ENCODE measurements around the gene KAT6B. TPM values are rescaled to one million over a fixed set of nuclear protein-coding genes. Genes with fewer than 3 reads are reported as not detected.
"Not testable (repeated sequence)": the region's sequence is repeated elsewhere in the genome, so short reads cannot be mapped to it uniquely, and the experiment has no call there.

KAT6B gene
- total RNA-seq, 1 donor from 2014 or later: 189 TPM

DNA sequence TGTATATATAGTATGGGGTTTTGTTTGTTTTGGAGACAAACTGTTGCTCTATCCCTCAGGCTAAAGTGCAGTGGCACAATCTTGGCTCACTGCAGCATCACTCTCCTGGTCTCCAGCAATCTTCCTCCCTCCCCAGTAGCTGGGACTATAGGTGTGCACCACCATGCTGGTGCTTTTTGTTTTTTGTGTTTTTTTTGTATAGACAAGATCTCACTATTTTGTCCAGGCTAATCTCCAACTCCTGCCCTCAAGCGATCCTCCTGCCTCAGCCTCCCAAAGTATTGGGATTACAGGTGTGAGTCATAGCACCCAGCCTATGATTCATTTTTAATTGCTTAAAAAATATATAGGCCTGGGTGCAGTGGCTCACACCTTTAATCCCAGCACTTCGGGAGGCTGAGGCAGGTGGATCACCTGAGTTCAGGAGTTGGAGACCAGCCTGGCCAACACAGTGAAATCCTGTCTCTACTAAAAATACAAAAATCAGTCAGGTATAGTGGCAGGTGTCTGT is 229.6 kb downstream of the KAT6B start:
- not testable (repeated sequence) for DNase-seq (ENCODE audit: low spot score in 2 of 2); FAIRE-seq

DNA sequence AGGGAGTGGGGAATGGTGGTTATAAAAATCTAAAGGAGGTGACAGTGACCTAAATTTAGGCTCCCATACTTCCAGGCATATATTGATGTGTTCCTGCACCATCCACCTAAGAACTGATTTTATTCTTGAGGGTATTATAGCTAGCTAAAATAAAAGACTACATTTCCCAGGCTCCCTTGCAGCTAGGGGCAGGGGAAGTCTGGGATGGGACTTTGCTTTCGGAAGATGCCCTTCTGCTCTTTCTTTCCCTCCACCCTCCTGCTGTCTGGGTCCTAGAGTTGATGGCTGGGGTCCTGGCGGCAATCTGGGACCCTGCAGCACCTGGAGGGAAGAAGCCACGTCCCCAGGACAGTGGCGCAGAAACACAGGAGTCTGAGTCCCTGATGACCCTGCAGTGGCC is 231.3 kb downstream of the KAT6B start:
- FAIRE-seq (no peak), DNase-seq (ENCODE audit: low spot score in 2 of 2) (no peak)

DNA sequence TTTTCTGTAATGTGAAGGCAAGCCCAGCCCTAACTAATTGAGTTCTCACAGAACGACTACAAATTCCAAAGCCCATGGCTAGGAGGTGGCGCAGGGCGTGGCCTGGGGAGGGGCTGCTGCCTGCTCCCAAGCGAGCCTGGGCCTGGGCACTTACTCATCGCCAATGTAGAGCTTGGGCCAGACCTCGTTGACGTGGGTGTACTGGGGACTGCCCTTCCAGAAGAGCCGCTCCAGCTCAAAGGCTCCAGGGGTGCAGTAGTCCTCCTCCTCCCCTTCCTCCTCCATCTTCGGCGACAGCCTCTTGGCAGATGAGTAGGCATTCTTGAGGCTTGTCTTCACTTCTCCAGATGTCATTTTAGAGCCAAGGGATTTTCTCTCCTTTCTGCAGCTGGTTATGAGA is 231.8 kb downstream of the KAT6B start:
- no peak for FAIRE-seq
- no peak for DNase-seq (ENCODE audit: low spot score in 2 of 2)

DNA sequence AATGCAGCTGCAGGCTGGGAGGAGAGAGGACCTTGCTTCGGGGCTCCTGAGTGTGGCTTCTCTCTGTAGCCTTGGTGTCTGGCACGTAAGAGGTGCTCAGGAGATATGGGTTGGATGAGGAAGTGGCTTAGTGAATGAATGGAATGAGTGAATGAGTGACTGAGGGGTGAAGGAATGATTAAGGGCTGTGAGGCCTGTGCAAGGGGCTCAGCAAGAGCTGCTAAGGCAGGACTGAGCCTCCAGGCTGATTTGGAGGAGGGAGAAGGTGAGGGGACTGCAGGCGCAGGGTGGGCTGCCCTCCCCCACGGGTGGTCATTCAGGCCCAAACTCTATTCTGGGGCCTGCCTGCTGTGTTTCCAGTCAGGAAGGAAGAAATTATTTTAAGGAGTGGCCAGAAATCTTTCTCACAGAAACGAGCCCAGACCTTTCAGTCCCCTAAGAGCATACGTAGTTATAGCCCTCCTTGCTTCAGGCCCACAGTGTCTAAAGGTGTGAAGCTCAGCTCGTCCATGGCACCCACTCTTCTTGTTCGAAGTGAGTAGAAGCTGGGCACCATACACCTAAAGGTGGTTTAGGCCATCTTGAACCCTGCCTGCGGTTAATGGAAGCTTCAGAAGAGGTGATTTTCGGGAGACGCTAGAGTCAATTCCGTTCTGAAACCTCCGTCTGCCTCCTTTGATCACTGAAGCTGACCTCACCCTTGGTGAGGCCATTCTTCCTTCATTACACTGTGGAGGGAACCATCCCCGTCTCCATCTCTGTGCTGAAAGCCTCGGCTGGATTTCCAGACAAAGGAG is 235.5 kb downstream of the KAT6B start:
- DNase-seq (ENCODE audit: low spot score in 2 of 2) (no peak), FAIRE-seq (no peak)

DNA sequence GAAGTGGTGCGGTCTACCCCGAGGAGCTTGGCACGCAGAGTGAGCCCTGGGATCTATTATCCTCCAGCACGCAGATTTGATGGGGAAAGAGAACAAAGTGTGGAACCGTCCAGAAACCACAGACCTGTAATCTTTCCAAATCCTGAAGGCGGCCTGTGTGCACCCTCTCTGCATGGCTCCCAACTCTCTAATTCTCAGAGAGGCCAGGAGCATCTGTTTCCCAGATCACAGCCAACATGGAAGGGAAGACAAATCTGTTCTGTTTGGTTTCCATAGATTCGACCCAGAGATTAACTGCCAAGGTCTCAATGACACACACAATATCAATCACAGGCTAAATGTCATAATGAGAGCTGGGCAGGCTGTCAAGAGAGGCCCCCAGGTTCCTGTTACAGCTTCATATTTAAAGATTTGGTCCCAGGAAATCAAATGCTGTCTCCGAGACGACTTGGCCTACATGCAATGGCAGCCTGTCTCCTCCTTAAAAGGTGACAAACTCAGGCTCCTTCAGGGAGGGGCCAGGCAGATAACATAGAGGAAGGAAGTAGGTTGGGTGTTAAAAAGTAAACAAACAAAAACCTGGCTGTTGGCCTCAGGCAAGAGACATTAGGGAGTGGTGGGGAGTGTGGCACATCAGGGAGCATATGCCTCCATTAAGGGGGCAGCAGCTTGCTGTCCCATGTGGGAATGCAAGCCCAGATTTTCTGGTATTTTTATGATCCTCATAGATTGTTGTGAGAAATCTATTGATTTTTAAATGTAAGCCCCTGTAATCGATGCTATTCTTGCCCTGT is 236.3 kb downstream of the KAT6B start:
- DNase-seq (ENCODE audit: low spot score in 2 of 2): no peak
- FAIRE-seq: no peak

DNA sequence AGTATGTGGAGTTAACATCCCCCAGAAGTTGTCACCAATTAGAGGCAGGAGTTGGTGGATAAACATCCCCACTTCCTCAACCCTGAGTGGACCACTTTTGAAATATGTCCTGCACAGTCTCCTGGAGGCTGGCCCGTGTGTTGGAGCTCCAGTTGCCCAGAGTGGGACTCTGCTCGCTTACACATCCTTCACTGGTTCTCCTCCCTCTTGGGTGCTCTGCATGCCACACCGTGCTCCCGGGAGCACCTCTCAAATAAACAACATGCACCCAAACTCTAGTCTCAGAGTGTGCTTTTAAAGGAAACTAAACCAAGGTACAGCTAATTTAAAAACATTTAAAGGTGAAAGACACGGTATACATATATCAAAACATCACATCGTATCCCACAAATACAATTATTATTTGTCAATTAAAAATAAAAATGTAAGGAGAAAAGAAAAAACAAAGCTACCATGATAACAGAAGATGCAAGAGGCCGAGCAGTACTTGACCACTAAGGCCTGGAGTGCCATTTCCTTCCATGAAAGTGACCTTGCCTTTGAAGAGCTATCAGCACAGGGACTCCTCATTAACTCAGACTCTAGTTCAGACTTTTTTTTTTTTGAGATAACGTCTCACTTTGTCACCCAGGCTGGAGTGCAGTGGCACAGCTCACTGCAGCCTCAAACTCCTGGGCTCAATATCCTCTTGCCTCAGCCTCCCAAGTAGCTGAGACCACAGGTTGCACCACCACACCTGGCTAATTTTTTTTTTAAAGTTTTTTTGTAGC is 237.2 kb downstream of the KAT6B start:
- FAIRE-seq (no peak), DNase-seq (ENCODE audit: low spot score in 2 of 2) (no peak)

DNA sequence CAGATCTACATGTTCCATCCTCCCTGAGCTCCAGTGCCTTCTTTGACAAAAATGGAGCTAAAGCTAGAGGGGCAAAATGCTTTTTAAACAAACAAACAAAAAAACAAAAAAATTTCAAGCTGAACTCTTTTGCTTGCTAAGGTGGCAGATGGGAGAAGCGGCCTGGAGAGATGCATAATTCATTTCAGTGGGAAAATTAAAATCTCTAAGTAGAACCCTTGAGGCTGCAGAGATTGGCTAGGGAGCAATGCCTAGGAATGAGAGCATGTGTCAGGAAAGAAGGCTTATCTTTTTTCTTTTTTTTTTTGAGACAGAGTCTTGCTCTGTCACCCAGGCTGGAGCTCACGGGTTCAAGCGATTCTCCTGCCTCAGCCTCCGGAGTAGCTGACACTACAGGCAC is 238.7 kb downstream of the KAT6B start:
- no peak for DNase-seq (ENCODE audit: low spot score in 2 of 2)

DNA sequence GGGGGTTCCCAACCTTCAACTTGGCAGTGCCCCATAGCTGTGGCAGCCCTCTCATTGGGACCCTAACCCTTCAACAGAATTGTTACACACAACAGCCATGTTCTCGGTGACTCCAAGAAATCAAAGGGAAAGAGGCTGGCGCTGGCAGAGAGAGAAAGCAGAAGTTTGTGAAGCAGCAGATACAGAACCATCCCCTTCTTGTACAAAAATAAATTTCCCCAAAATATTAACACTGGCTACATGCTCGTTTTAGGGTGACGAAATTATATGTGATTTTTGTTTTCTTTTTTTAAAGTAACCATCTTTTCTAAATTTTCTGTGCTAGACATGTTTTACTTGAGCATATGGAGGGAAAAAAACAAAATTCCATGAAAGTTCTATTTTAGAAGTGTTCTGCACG is 239.9 kb downstream of the KAT6B start:
- DNase-seq (ENCODE audit: low spot score in 2 of 2) (no peak), FAIRE-seq (no peak)

More for the DNA sequence above, 238.7 kb downstream of the KAT6B start:
- no peak for FAIRE-seq

DNA sequence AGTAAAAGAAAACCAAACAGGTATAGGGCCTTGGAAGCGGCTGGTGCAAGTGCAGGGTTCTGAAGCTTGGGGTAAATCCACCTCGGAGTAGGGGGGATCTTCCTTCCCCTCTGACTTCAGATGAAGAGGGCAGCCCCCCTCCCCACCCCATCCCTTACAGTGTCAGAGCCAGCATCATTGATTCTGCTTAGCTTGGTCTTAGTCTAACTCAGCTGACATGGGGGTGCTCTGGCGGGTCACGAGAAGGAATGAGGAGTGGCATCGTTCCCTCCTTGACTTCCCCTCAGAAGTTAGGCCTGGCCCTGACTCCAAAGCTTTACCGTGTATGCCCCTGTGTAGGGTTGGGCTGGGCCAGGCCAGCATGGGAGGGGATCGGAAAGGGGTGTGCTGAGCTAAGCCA is 240.9 kb downstream of the KAT6B start:
- FAIRE-seq: no peak
- no peak for DNase-seq (ENCODE audit: low spot score in 2 of 2)

DNA sequence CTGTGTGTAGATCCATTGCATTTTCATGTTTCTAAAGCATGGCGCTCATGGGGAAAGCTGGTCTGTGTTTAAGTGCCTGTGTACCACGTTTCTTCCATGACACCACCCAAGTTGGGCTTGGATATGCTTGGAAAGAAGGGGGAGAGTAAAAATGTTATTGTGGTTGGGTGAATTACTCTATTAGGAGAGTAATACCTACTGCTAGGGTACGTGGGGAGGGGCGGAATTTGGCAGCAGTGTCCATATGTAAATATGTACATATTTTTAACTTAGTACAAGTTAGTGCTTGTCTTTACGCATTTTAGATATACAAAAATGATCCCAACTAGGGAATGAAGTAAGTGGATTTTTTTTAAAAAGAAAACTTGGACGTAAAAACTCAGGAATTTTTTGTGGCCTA is 242.1 kb downstream of the KAT6B start:
- DNase-seq (ENCODE audit: low spot score in 2 of 2) (no peak), FAIRE-seq (no peak)

DNA sequence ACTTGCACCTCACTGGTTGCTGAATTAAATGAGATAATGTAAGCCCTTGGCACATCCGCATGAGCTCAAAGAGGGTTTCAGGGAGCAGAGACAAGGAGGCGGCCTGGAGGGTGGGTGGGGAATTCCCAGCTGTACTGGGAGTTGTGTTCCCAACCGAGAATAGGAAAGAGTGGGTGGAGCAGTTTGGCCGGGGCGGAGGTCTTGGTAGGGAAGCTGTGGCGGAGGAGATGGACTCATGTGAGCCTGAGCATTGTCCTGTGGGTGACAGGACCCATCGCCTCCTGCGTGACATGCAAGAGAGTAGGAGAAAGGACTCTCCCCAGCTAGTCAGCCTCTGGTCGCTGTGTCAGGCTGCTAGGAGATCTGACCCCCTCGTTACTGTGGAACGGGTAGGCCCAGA is 244.1 kb downstream of the KAT6B start:
- DNase-seq (ENCODE audit: low spot score in 2 of 2): no peak
- no peak for FAIRE-seq

DNA sequence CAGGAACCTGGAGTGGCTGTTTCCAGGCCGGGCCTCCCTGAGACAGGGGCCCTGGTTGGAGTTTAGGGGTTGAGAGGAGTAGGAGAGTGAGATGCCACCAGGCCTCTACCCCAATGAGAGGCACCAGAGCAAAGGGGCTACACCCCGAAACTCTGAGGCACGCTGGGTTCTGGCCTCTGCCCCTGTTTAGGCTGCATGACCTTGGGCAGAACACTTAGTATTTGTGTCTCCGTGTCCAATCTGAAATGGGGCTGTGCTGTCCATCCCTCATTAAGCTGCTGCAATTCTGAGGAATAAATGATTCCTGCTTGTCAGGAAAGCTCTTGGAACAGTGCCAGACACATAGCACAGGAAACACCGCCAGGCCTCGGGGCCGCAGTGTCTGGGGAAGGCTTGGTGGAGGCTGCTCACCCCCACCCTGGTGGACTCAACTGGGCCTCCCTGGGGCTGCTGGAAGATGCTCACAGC is 244.6 kb downstream of the KAT6B start:
- DNase-seq (ENCODE audit: low spot score in 2 of 2) (no peak), FAIRE-seq (no peak)

DNA sequence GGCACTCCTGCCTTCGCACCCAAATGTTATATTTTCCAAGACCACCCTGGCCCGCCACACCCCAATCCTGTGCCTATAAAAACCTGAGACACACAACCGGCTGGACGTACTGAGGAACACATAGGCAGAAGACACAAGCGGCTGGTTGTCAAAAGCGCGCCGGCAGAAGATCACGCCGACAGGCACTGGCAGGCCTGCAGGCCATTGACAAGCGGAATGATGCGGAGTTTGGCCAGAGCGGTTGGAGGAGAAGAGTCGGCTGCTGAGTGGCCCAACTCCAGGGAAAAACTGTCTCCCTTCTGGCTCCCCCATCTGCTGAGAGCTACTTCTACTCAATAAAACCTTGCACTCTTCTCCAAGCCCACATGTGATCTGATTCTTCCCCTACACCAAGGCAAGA is 245.4 kb downstream of the KAT6B start:
- FAIRE-seq (no peak), DNase-seq (ENCODE audit: low spot score in 2 of 2) (no peak)

DNA sequence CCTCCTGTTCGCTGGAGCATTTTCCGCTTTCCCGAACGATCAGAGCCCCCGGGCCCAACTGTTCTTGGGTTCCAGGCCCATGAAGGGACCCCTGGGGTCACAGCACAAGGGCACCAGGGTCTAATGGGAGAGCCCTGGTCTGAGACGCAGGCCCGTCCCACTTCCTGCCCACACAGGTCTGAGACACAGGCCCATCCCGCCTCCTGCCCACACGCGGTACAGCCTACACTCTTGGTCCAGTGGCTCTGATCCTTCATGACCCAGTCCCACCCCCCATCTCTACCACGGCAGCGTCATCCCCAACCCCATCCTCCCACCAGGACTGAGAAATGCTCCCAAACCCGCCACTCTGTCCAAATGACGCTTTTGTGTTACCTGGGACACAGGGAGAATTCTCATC is 246.3 kb downstream of the KAT6B start:
- FAIRE-seq (no peak), DNase-seq (ENCODE audit: low spot score in 2 of 2) (no peak)

DNA sequence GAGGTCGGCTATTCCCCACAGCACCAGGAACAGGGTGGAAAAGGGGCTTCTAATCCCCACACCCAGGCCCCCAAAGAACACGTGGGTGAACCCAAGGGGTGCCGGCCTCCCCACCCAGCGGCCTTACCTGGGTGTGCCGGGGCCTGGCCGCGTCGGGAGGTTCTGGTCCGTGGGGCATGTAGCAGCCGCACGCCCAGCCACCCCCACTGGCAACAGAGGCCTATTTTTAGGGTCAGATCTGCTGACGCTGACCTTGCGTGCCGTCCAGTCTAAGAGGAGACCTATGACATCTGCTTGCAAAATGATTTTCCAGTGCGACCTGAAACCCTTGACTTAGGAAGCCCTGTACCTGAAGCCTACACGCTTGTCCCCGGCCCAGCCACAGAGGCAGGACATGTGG is 247.0 kb downstream of the KAT6B start:
- DNase-seq (ENCODE audit: low spot score in 2 of 2): no peak

DNA sequence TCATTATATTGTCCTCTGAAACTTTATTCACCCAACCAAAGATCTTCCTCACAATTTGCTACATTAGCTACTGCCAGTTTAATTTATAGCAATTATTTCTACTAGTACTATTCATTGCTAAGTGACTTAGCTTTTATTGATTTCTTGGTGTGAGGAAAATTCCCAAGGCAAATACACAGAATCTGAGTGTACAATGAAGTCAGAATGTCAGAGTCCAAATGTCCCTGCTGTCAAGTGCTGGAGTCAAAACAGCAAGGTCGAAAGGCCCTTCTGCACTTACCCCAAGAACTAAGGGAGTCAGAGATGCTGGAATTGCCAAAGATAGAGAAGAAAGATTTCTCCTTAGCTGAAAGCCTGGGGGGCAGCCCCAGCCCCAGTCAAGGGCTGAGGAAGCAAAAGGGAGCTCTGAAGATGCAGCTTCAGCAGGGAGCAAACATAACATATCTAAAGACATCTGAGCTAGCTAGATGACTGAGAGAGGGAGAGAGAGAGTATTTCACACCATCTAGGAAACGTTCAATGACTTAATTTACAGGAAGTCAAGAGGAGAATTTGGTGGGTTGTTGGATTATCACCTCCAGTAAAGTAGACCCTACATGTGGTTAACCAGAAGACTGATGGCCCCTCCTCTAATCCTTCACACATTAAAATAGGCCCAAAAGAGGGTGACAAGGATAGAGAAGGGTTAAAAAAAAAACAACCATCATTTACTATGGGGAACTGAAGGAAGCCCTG is 248.5 kb downstream of the KAT6B start:
- DNase-seq (ENCODE audit: low spot score in 2 of 2) (no peak), FAIRE-seq (no peak)

More for the DNA sequence above, 247.0 kb downstream of the KAT6B start:
- no peak for FAIRE-seq

DNA sequence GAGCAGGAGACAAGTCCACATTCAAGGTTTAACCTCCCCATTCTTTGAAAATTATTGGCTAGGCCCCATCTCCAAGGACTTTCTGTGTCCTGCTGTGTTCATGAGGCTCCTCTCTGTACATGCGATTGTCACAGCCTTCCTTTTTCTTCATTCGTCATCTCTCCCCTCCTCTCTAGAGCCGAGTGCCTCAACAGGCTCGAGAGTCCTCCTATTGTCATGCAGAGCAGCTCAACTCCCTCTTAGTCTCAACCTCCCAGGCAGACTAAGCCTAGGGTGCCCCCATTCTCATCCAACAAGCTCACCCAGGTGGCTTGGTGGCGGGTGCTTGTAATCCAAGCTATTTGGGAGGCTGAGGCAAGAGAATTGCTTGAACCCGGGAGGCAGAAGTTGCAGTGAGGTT is 249.9 kb downstream of the KAT6B start:
- DNase-seq (ENCODE audit: low spot score in 2 of 2) (no peak), FAIRE-seq (no peak)

DNA sequence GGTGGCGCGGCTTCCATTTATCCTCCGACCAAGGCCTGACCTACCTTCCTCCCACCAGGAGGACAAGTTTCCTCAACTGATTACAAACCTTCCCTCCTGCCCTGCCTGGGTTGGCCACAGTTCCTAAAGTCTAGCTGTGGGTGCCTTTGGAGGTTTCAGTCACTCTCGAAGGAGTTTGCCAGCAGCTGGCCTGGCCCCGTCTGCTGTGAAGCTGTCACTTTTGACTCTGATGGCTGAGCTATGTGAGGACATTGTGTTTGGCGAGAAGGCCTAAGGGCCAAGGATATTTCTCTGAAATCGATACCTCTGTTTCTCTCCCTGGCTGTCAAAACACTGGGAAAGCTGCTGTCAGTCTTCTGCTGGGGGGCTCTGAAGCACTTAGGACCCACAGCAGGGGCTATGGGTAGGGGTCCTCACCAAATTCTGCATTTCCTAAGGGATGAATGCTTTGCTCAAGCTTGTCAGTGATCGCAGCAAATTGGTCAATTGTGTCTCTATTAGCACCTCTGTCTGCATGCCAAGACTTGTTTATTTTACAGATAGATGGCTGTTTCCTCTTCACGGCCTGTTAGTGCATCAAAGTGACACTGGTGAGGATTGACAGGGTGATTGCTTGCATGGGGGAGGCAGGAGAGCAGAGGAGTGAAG is 253.2 kb downstream of the KAT6B start:
- no peak for DNase-seq (ENCODE audit: low spot score in 2 of 2)
- FAIRE-seq: no peak

DNA sequence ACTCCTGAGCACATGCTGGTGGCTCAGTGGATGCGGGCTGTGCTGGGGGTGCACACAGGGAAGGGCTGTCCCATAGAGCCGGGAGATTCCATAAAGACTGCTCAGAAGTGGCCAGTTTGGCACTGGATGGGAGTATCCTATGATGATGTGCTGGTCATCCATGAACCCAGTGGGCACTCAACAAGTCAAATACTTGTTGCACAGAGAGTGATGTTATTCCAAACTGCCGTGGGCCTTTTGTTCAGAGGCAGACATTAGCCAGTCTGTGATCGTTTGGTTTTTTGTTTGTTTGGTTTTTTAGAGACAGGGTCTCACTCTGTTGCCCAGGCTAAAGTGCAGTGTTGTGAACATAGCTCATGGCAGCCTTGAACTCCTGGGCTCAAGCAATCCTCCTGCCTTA is 254.2 kb downstream of the KAT6B start:
- FAIRE-seq (no peak), DNase-seq (ENCODE audit: low spot score in 2 of 2) (no peak)

DNA sequence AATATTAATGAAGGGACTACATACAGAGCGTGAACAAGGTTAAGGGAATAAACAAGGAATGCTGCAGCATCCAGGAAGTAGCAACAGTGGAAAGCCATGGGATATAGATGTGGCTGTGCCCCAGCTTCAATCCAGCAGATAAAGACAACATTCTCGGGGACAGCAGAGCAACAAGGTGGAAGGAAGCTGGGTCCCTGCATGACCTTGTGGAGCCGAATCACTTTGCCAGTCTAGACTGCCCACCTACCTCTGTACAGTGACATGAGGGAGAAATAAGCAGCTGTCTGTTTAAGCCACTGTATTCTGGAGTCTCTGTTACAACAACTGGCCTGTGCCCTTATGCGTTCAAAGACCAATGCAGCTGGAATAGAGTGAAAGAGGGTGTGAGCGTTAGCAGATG is 255.0 kb downstream of the KAT6B start:
- FAIRE-seq: no peak
- no peak for DNase-seq (ENCODE audit: low spot score in 2 of 2)

Data from frontal cortex (tissue), 4 donors.